HL-60 (cell line): ENCODE data around the gene STX10.

Experiments
- CTCF ChIP-seq: IDR thresholded peaks from one replicate; pipeline ENCODE4 v1.5.1; 2011; ENCODE audit warnings: low read length, control low read depth, inconsistent platforms; ENCODE audit not compliant: insufficient read depth
- TF ChIP-seq, protein P1 (sequence below): IDR thresholded peaks from 2 replicates; pipeline ENCODE4 v1.6.1; 2012; ENCODE audit warnings: low read depth; ENCODE audit not compliant: insufficient replicate concordance

- TF ChIP-seq CTCF: no peak
- TF ChIP-seq, protein P1, sequence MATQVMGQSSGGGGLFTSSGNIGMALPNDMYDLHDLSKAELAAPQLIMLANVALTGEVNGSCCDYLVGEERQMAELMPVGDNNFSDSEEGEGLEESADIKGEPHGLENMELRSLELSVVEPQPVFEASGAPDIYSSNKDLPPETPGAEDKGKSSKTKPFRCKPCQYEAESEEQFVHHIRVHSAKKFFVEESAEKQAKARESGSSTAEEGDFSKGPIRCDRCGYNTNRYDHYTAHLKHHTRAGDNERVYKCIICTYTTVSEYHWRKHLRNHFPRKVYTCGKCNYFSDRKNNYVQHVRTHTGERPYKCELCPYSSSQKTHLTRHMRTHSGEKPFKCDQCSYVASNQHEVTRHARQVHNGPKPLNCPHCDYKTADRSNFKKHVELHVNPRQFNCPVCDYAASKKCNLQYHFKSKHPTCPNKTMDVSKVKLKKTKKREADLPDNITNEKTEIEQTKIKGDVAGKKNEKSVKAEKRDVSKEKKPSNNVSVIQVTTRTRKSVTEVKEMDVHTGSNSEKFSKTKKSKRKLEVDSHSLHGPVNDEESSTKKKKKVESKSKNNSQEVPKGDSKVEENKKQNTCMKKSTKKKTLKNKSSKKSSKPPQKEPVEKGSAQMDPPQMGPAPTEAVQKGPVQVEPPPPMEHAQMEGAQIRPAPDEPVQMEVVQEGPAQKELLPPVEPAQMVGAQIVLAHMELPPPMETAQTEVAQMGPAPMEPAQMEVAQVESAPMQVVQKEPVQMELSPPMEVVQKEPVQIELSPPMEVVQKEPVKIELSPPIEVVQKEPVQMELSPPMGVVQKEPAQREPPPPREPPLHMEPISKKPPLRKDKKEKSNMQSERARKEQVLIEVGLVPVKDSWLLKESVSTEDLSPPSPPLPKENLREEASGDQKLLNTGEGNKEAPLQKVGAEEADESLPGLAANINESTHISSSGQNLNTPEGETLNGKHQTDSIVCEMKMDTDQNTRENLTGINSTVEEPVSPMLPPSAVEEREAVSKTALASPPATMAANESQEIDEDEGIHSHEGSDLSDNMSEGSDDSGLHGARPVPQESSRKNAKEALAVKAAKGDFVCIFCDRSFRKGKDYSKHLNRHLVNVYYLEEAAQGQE: no peak
Measured at GRCh38 chr19:13176345-13176744, 26.2 kb upstream of the STX10 start.
